ENCODE measurements around the gene PPP1R12B. TPM values are rescaled to one million over a fixed set of nuclear protein-coding genes. Genes with fewer than 3 reads are reported as not detected.

The PPP1R12B gene
- total and polyA plus RNA-seq, 12 donors, result 16.5 to 969 (median 604) TPM

DNA sequence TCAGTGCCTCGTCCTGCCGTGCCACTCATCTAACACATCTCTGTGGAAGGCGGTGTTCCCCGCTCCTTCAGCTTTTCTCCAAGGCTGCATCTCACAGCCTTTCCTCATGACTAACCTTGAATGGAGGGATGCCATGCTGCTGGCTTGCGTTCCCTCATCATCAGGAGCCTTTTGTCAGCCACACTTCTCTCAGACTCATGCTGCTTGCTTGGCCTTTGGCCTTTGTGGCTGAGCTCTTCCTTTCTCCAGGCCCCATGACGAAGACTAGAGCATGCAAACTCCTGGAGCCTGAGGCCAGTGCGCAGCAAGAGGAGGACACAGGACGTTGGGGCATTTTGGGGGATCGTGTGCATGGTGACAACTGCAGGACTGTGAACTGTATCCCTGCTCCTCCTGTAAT is 291.0 kb downstream of the PPP1R12B start:
- no peak overlapping the region for H3K27ac ChIP-seq
- ATAC-seq (no peak), DNase-seq (no peak)
- peaks cover 5 to 34% (median 20%) of the 10 kb centered on the region in 9 donors for H3K4me1 ChIP-seq
- 79 to 88% methylated on average over 9 of the region's 9 CpGs for WGBS, 2 donors
- no peaks in the 10 kb centered on the region for H3K9me3 ChIP-seq
- intact Hi-C loops (cut with DNase I), result no loop called here
- H3K36me3 ChIP-seq, result no peaks in the 10 kb centered on the region
- peaks cover 5 to 100% (median 50%) of the 10 kb centered on the region in 7 donors for H3K27me3 ChIP-seq
- no peak overlapping the region for H3K4me3 ChIP-seq
- TF ChIP-seq, protein P1, sequence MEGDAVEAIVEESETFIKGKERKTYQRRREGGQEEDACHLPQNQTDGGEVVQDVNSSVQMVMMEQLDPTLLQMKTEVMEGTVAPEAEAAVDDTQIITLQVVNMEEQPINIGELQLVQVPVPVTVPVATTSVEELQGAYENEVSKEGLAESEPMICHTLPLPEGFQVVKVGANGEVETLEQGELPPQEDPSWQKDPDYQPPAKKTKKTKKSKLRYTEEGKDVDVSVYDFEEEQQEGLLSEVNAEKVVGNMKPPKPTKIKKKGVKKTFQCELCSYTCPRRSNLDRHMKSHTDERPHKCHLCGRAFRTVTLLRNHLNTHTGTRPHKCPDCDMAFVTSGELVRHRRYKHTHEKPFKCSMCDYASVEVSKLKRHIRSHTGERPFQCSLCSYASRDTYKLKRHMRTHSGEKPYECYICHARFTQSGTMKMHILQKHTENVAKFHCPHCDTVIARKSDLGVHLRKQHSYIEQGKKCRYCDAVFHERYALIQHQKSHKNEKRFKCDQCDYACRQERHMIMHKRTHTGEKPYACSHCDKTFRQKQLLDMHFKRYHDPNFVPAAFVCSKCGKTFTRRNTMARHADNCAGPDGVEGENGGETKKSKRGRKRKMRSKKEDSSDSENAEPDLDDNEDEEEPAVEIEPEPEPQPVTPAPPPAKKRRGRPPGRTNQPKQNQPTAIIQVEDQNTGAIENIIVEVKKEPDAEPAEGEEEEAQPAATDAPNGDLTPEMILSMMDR (IDR thresholded peaks at IDR 0.05), result no peak

DNA sequence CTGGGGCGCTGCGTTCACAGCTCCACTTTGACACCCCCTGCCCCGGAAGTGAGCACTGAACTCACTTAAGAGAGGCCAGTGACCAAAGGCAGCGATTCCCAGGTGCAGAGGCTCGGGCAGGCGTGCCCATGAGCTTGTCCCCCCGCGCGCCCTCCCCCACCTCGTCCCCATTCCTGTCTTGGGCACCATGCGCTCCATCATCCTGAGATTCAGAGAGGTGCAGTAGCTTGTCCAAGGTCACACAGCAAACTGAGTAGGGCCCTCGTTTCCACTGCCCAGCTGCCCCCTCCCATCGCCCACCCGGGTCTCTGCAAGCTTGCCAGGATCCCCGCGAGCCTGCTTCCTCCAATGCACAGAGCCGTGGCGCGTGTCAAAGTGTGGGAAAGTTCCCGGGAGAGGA is 293.7 kb downstream of the PPP1R12B start:
- H3K4me3 ChIP-seq, result peak overlapping the region in 7 of 10 donors; percentile 33 to 49 (median 40)

More for the DNA sequence above, 293.7 kb downstream of the PPP1R12B start:
- Histone ChIP-seq H3K9me3 (no peaks in the 10 kb centered on the region), H3K27ac (no peak overlapping the region), H3K27me3 (peaks cover 5 to 100% (median 56%) of the 10 kb centered on the region in 7 donors), H3K4me1 (peaks cover 5 to 34% (median 20%) of the 10 kb centered on the region in 9 donors), H3K36me3 (no peaks in the 10 kb centered on the region)
- ATAC-seq (no peak), DNase-seq (no peak)
- intact Hi-C loops (cut with DNase I), result no loop called here
- WGBS, 2 donors, result 29 to 30% methylated on average over 20 of the region's 20 CpGs
- TF ChIP-seq, protein P1 (IDR thresholded peaks at IDR 0.05), result no peak

Other genes with a start within 250 kb of the PPP1R12B start
- gene GPR37L1, start 225.8 kb upstream of the PPP1R12B start, total RNA-seq, result under 1 TPM in 4 of 10 donors, not detected in 6; 0.04 to 0.20 (median 0.06) TPM
- gene GPR37L1, start 225.8 kb upstream of the PPP1R12B start, polyA plus RNA-seq, result under 1 TPM in 1 of 2 donors, not detected in 1; 0.03 TPM
- gene ARL8A, start 204.0 kb upstream of the PPP1R12B start, total RNA-seq, result 10 to 100 TPM; 70.9 to 92.7 (median 83.4) TPM
- 10 to 100 TPM; 21.5 to 29.6 TPM for gene ARL8A, start 204.0 kb upstream of the PPP1R12B start, polyA plus RNA-seq
- gene PTPN7, start 188.1 kb upstream of the PPP1R12B start, total RNA-seq, result 1 to 10 TPM in 2 of 10 donors, under 1 TPM in 8; 0.09 to 6.2 (median 0.47) TPM
- under 1 TPM; 0.32 to 0.51 TPM for gene PTPN7, start 188.1 kb upstream of the PPP1R12B start, polyA plus RNA-seq
- 10 to 100 TPM in 2 of 10 donors, 1 to 10 TPM in 3, under 1 TPM in 5; 0.19 to 13.5 (median 1.0) TPM for gene LGR6, start 154.9 kb upstream of the PPP1R12B start, total RNA-seq
- gene LGR6, start 154.9 kb upstream of the PPP1R12B start, polyA plus RNA-seq, result 1 to 10 TPM; 3.2 to 3.7 TPM
- 10 to 100 TPM in 5 of 10 donors, 1 to 10 TPM in 5; 7.4 to 16.2 (median 10.2) TPM for gene UBE2T, start 6.8 kb upstream of the PPP1R12B start, total RNA-seq
- gene UBE2T, start 6.8 kb upstream of the PPP1R12B start, polyA plus RNA-seq, result 10 to 100 TPM in 1 of 2 donors, 1 to 10 TPM in 1; 3.2 to 35.8 TPM